ENCODE results near the gene AGAP4.
"Not testable (repeated sequence)": the region's sequence is repeated elsewhere in the genome, so short reads cannot be mapped to it uniquely, and the experiment has no call there.

Gene AGAP4

GRCh38 chr10:45847400-45847799, at the start of gene AGAP4:
Gene AGAP4, minus strand, starts transcription at chr10:45847500. Its CDS starts 153 bp downstream, at chr10:45847347.
- not testable (repeated sequence) for H3K27ac ChIP-seq

- H3K27ac ChIP-seq: not testable (repeated sequence)
These were observed 43.4 kb upstream of the AGAP4 start for GRCh38 chr10:45890721-45891120.

- H3K27ac ChIP-seq: not testable (repeated sequence)
These were observed 42.4 kb upstream of the AGAP4 start for GRCh38 chr10:45889539-45890230.

GRCh38 chr10:45882880-45883279, 35.6 kb upstream of the AGAP4 start:
- not testable (repeated sequence) for H3K27ac ChIP-seq

GRCh38 chr10:45865404-45865803, 18.1 kb upstream of the AGAP4 start:
- H3K27ac ChIP-seq: not testable (repeated sequence)

- H3K27ac ChIP-seq: not testable (repeated sequence)
These were observed 17.0 kb upstream of the AGAP4 start for GRCh38 chr10:45864264-45864663.

- H3K27ac ChIP-seq: not testable (repeated sequence)
These were observed 16.3 kb upstream of the AGAP4 start for GRCh38 chr10:45863632-45864031.

- H3K27ac ChIP-seq: not testable (repeated sequence)
These were observed 10.6 kb upstream of the AGAP4 start for GRCh38 chr10:45857931-45858330.

GRCh38 chr10:45848467-45848866, 1.2 kb upstream of the AGAP4 start:
- H3K27ac ChIP-seq: not testable (repeated sequence)

GRCh38 chr10:45822918-45823317, 24.4 kb downstream of the AGAP4 start:
- not testable (repeated sequence) for H3K27ac ChIP-seq

- not testable (repeated sequence) for H3K27ac ChIP-seq
These were observed 27.0 kb downstream of the AGAP4 start for GRCh38 chr10:45820107-45820830.

- H3K27ac ChIP-seq: no peak overlapping the region
- TF ChIP-seq ZFX (IDR thresholded peaks at IDR 0.05): no peak
- TF ChIP-seq CTCF (conservative IDR thresholded peaks at IDR 0.05): no peak
These were observed 27.7 kb downstream of the AGAP4 start for GRCh38 chr10:45819552-45819951.

GRCh38 chr10:45817912-45818311, 29.4 kb downstream of the AGAP4 start:
- TF ChIP-seq CTCF (conservative IDR thresholded peaks at IDR 0.05): no peak
- no peak for TF ChIP-seq ZFX (IDR thresholded peaks at IDR 0.05)

More at GRCh38 chr10:45817912-45818311, 29.4 kb downstream of the AGAP4 start:
- H3K27ac ChIP-seq: no peak overlapping the region
